ENCODE measurements around the gene L2HGDH. TPM values are rescaled to one million over a fixed set of nuclear protein-coding genes. Genes with fewer than 3 reads are reported as not detected.

The L2HGDH gene
- total and polyA plus RNA-seq, 9 of the 15 experiments (the other 6 are each of a cell fraction or from before 2014, with no cell fraction given): 1.7 to 16.1 (median 10.5) TPM

GRCh38 chr14:50347521-50347920 lies 35.5 kb upstream of the L2HGDH start (continued):
- TF ChIP-seq NFE2 (IDR thresholded peaks at IDR 0.05; ENCODE audit: low read depth) (peak; percentile 97), ZNF76 (CRISPR knock-in tag; IDR thresholded peaks at IDR 0.05; ENCODE audit: borderline replicate concordance) (no peak), JUND (IDR thresholded peaks at IDR 0.05; ENCODE audit: borderline replicate concordance, low read depth, low read length) (peak; percentile 41; the same call in 1 of the 2 replicates), JUND (tag; IDR thresholded peaks at IDR 0.05; ENCODE audit: borderline replicate concordance, low read depth, low read length) (peak; percentile 25; the same call in 1 of the 3 replicates), MEF2D (tag; conservative IDR thresholded peaks at IDR 0.05; ENCODE audit: low read depth) (no peak), CEBPB (tag; IDR thresholded peaks at IDR 0.05) (no peak), MIER1 (IDR thresholded peaks at IDR 0.05; ENCODE audit: low read depth) (no peak), PYGO2 (tag; IDR thresholded peaks at IDR 0.05) (no peak), L3MBTL2 (IDR thresholded peaks at IDR 0.05) (peak; percentile 42; the same call in 1 of the 2 replicates), ZNF311 (CRISPR knock-in tag; IDR thresholded peaks at IDR 0.05) (no peak), CC2D1A (IDR thresholded peaks at IDR 0.05) (no peak), FOSL1 (tag; conservative IDR thresholded peaks at IDR 0.05) (0 out of 2 replicates have a peak, but pooled peaks have one; percentile 35), ZNF699 (CRISPR knock-in tag; IDR thresholded peaks at IDR 0.05; ENCODE audit: insufficient replicate concordance) (no peak), MYNN (IDR thresholded peaks at IDR 0.05) (no peak), MYNN (CRISPR knock-in tag; IDR thresholded peaks at IDR 0.05) (no peak), ZFPM2 (CRISPR knock-in tag; IDR thresholded peaks at IDR 0.05) (no peak), ZNF518B (CRISPR knock-in tag; IDR thresholded peaks at IDR 0.05) (no peak), ZFP1 (CRISPR knock-in tag; IDR thresholded peaks at IDR 0.05) (no peak), SMARCB1 (IDR thresholded peaks at IDR 0.05; ENCODE audit: insufficient read length, low read depth) (no peak), TGIF2 (CRISPR knock-in tag; IDR thresholded peaks at IDR 0.05) (no peak), MECOM (CRISPR knock-in tag; IDR thresholded peaks at IDR 0.05) (no peak), THRB (CRISPR knock-in tag; conservative IDR thresholded peaks at IDR 0.05) (no peak), ARID3B (CRISPR knock-in tag; IDR thresholded peaks at IDR 0.05; ENCODE audit: borderline replicate concordance) (no peak), CREB3L1 (IDR thresholded peaks at IDR 0.05; ENCODE audit: borderline replicate concordance, low read depth) (no peak)
